Ascending aorta (tissue), 2 donors: ENCODE data around the gene SLC43A2. TPM values are rescaled to one million over a fixed set of nuclear protein-coding genes. Genes with fewer than 3 reads are reported as not detected.

ENCODE experiments used
- DNase-seq, 2 donors: peaks; one replicate each; pipeline ENCODE4 v3.0.0-alpha.2; 2019; ENCODE audit warnings: low spot score in 2 of 2
- H3K27ac ChIP-seq, 2 donors: fragments of 200-600 bp; sonication (generic); one replicate each; pipeline ENCODE4 v1.5.1; 2016 to 2017; ENCODE audit warnings: mild to moderate bottlenecking in 1 of 2
- H3K27me3 ChIP-seq: fragments of 200-600 bp; sonication (generic); one replicate; pipeline ENCODE4 v1.5.1; 2017
- H3K36me3 ChIP-seq, 2 donors: fragments of 200-600 bp; sonication (generic); one replicate each; pipeline ENCODE4 v1.5.1; 2016
- H3K4me1 ChIP-seq, 2 donors: fragments of 200-600 bp; sonication (generic); one replicate each; pipeline ENCODE4 v1.5.1; 2016 to 2017; ENCODE audit warnings: mild to moderate bottlenecking in 1 of 2
- H3K4me3 ChIP-seq, 2 donors: fragments of 200-600 bp; sonication (generic); one replicate each; pipeline ENCODE4 v1.5.1; 2016 to 2017; ENCODE audit warnings: mild to moderate bottlenecking in 1 of 2
- H3K9me3 ChIP-seq, 2 donors: fragments of 200-600 bp; sonication (generic); one replicate each; pipeline ENCODE4 v1.5.1; 2016
- CTCF ChIP-seq, 3 experiments: fragments of 200-600 bp in 2 of 3; fragments of 450-650 bp in 1 of 3; sonication (generic) in 2 of 3; IDR thresholded peaks; one replicate each; pipeline ENCODE4 v1.5.1; 2016 to 2019; ENCODE audit warnings: antibody characterized with exemption in 3 of 3, mild to moderate bottlenecking in 1 of 3, moderate library complexity in 1 of 3
- intact Hi-C: fragments of 100-400 bp; cut with DNase I; formaldehyde crosslinking; loops from one replicate; pipeline ENCODE4 v1.15.1; 2023
- total RNA-seq: library from RNA; depleted of rRNA; stranded (reverse); fragments of >200 nt; gene quantifications from one replicate; pipeline ENCODE4 v1.1.0, GENCODE V29; 2016

Gene SLC43A2
- total RNA-seq, 1 donor from 2014 or later: 27.6 TPM

GRCh38 chr17:1648963-1649843, 20.6 kb upstream of the SLC43A2 start:
- Histone ChIP-seq H3K4me3 (peak overlapping the region; percentile 74 to 92), H3K9me3 (no peaks in the 10 kb centered on the region), H3K36me3 (peaks cover 38 to 40% of the 10 kb centered on the region in 2 donors), H3K4me1 (peaks cover 4 to 22% of the 10 kb centered on the region in 2 donors), H3K27ac (peak overlapping the region; percentile 94 to 99), H3K27me3 (no peaks in the 10 kb centered on the region)
- peak in 2 of 3 experiments; percentile 94 to 97 for TF ChIP-seq CTCF (IDR thresholded peaks at IDR 0.05)
- intact Hi-C loops: loop anchor here (1.0 to 5.0 kb wide), 6 partner anchors 21 to 382 kb away; partner anchors contain the start of genes CRK, PRPF8 and SLC43A2
- peak; percentile 86 to 98 for DNase-seq

- peak in 1 of 3 experiments; percentile 98 for TF ChIP-seq CTCF (IDR thresholded peaks at IDR 0.05)
- DNase-seq: peak in 1 of 2 donors; percentile 72
- Histone ChIP-seq H3K27me3 (no peaks in the 10 kb centered on the region), H3K36me3 (peaks cover 30 to 32% of the 10 kb centered on the region in 2 donors), H3K27ac (peak overlapping the region; percentile 75 to 87), H3K4me1 (peaks cover 4 to 28% of the 10 kb centered on the region in 2 donors), H3K9me3 (no peaks in the 10 kb centered on the region), H3K4me3 (peak overlapping the region; percentile 74 to 92)
- intact Hi-C loops: loop anchor here (1.0 to 5.0 kb wide), 3 partner anchors 68 to 381 kb away; no protein-coding TSS in a partner anchor
Observed at GRCh38 chr17:1648173-1648962, 19.7 kb upstream of the SLC43A2 start.

GRCh38 chr17:1647802-1648171, 19.2 kb upstream of the SLC43A2 start:
- peaks cover 6 to 28% of the 10 kb centered on the region in 2 donors for H3K4me1 ChIP-seq
- H3K36me3 ChIP-seq: peaks cover 24 to 26% of the 10 kb centered on the region in 2 donors
- no peak for TF ChIP-seq CTCF (IDR thresholded peaks at IDR 0.05)
- intact Hi-C loops: loop anchor here (1.0 to 5.0 kb wide), 3 partner anchors 69 to 380 kb away; no protein-coding TSS in a partner anchor
- peak overlapping the region; percentile 75 to 87 for H3K27ac ChIP-seq
- no peak for DNase-seq
- H3K27me3 ChIP-seq: no peaks in the 10 kb centered on the region
- H3K9me3 ChIP-seq: no peaks in the 10 kb centered on the region
- peak overlapping the region in 1 of 2 donors; percentile 74 for H3K4me3 ChIP-seq

GRCh38 chr17:1646199-1646875, 17.7 kb upstream of the SLC43A2 start:
- Histone ChIP-seq H3K27me3 (no peaks in the 10 kb centered on the region), H3K9me3 (no peaks in the 10 kb centered on the region), H3K4me1 (peaks cover 6 to 28% of the 10 kb centered on the region in 2 donors), H3K36me3 (peaks cover 9 to 12% of the 10 kb centered on the region in 2 donors), H3K27ac (no peak overlapping the region), H3K4me3 (peak overlapping the region in 1 of 2 donors; percentile 48)
- TF ChIP-seq CTCF (IDR thresholded peaks at IDR 0.05): no peak
- intact Hi-C loops: loop anchor here (5.0 kb wide), 1 partner anchor 379 kb away; no protein-coding TSS in a partner anchor
- DNase-seq: no peak
